ENCODE data around the gene DHX36.
A peak's percentile ranks its signal among the peaks of the same experiment; 100 is the strongest.

DHX36 gene

GRCh38 chr3:154244644-154245043, 79.6 kb downstream of the DHX36 start:
- Histone ChIP-seq H3K36me3 (ENCODE audit: control insufficient read depth in 2 of 2, insufficient read depth in 2 of 2, low read length in 2 of 2) (peaks cover 32 to 35% of the 10 kb centered on the region in 2 donors), H3K9ac (ENCODE audit: low read length in 2 of 2) (no peak overlapping the region), H3K4me1 (ENCODE audit: control insufficient read depth, insufficient read depth, low read length) (peaks cover 6% of the 10 kb centered on the region), H3K9me3 (ENCODE audit: control insufficient read depth in 2 of 2, low read length in 2 of 2) (no peaks in the 10 kb centered on the region), H3K4me3 (ENCODE audit: low read length in 2 of 2) (no peak overlapping the region), H3K27me3 (ENCODE audit: control insufficient read depth in 1 of 2, insufficient read depth in 2 of 2, low read length in 2 of 2) (no peaks in the 10 kb centered on the region), H3K27ac (ENCODE audit: low read length) (no peak overlapping the region)

GRCh38 chr3:154243353-154243752, 80.9 kb downstream of the DHX36 start:
- Histone ChIP-seq H3K9ac (ENCODE audit: low read length in 2 of 2) (no peak overlapping the region), H3K4me3 (ENCODE audit: low read length in 2 of 2) (no peak overlapping the region), H3K4me1 (ENCODE audit: control insufficient read depth, insufficient read depth, low read length) (peaks cover 6% of the 10 kb centered on the region), H3K27me3 (ENCODE audit: control insufficient read depth in 1 of 2, insufficient read depth in 2 of 2, low read length in 2 of 2) (no peaks in the 10 kb centered on the region), H3K36me3 (ENCODE audit: control insufficient read depth in 2 of 2, insufficient read depth in 2 of 2, low read length in 2 of 2) (peaks cover 26 to 33% of the 10 kb centered on the region in 2 donors), H3K27ac (ENCODE audit: low read length) (no peak overlapping the region), H3K9me3 (ENCODE audit: control insufficient read depth in 2 of 2, low read length in 2 of 2) (no peaks in the 10 kb centered on the region)

GRCh38 chr3:154242766-154243165, 81.5 kb downstream of the DHX36 start:
- Histone ChIP-seq H3K4me3 (ENCODE audit: low read length in 2 of 2) (no peak overlapping the region), H3K36me3 (ENCODE audit: control insufficient read depth in 2 of 2, insufficient read depth in 2 of 2, low read length in 2 of 2) (peaks cover 26 to 33% of the 10 kb centered on the region in 2 donors), H3K9ac (ENCODE audit: low read length in 2 of 2) (no peak overlapping the region), H3K27ac (ENCODE audit: low read length) (no peak overlapping the region), H3K9me3 (ENCODE audit: control insufficient read depth in 2 of 2, low read length in 2 of 2) (no peaks in the 10 kb centered on the region), H3K27me3 (ENCODE audit: control insufficient read depth in 1 of 2, insufficient read depth in 2 of 2, low read length in 2 of 2) (no peaks in the 10 kb centered on the region), H3K4me1 (ENCODE audit: control insufficient read depth, insufficient read depth, low read length) (peaks cover 6% of the 10 kb centered on the region)

- no peak overlapping the region for H3K9ac ChIP-seq (ENCODE audit: low read length in 2 of 2)
- H3K27me3 ChIP-seq (ENCODE audit: control insufficient read depth in 1 of 2, insufficient read depth in 2 of 2, low read length in 2 of 2), result no peaks in the 10 kb centered on the region
- no peak overlapping the region for H3K4me3 ChIP-seq (ENCODE audit: low read length in 2 of 2)
- no peaks in the 10 kb centered on the region for H3K9me3 ChIP-seq (ENCODE audit: control insufficient read depth in 2 of 2, low read length in 2 of 2)
- H3K4me1 ChIP-seq (ENCODE audit: control insufficient read depth, insufficient read depth, low read length), result peaks cover 6% of the 10 kb centered on the region
- H3K36me3 ChIP-seq (ENCODE audit: control insufficient read depth in 2 of 2, insufficient read depth in 2 of 2, low read length in 2 of 2), result peaks cover 26 to 29% of the 10 kb centered on the region in 2 donors
- H3K27ac ChIP-seq (ENCODE audit: low read length), result no peak overlapping the region
These were observed 82.8 kb downstream of the DHX36 start for GRCh38 chr3:154241496-154241895.

GRCh38 chr3:154240235-154240634, 84.1 kb downstream of the DHX36 start:
- Histone ChIP-seq H3K4me1 (ENCODE audit: control insufficient read depth, insufficient read depth, low read length) (peaks cover 6% of the 10 kb centered on the region), H3K36me3 (ENCODE audit: control insufficient read depth in 2 of 2, insufficient read depth in 2 of 2, low read length in 2 of 2) (peaks cover 23 to 25% of the 10 kb centered on the region in 2 donors), H3K27me3 (ENCODE audit: control insufficient read depth in 1 of 2, insufficient read depth in 2 of 2, low read length in 2 of 2) (no peaks in the 10 kb centered on the region), H3K4me3 (ENCODE audit: low read length in 2 of 2) (no peak overlapping the region), H3K9me3 (ENCODE audit: control insufficient read depth in 2 of 2, low read length in 2 of 2) (no peaks in the 10 kb centered on the region), H3K9ac (ENCODE audit: low read length in 2 of 2) (no peak overlapping the region), H3K27ac (ENCODE audit: low read length) (no peak overlapping the region)

- Histone ChIP-seq H3K27ac (ENCODE audit: low read length) (no peak overlapping the region), H3K9me3 (ENCODE audit: control insufficient read depth in 2 of 2, low read length in 2 of 2) (no peaks in the 10 kb centered on the region), H3K27me3 (ENCODE audit: control insufficient read depth in 1 of 2, insufficient read depth in 2 of 2, low read length in 2 of 2) (no peaks in the 10 kb centered on the region), H3K9ac (ENCODE audit: low read length in 2 of 2) (no peak overlapping the region), H3K4me3 (ENCODE audit: low read length in 2 of 2) (no peak overlapping the region), H3K36me3 (ENCODE audit: control insufficient read depth in 2 of 2, insufficient read depth in 2 of 2, low read length in 2 of 2) (peaks cover 24 to 34% of the 10 kb centered on the region in 2 donors), H3K4me1 (ENCODE audit: control insufficient read depth, insufficient read depth, low read length) (no peaks in the 10 kb centered on the region)
These were observed 88.0 kb downstream of the DHX36 start for GRCh38 chr3:154236331-154236730.

- H3K27ac ChIP-seq (ENCODE audit: low read length), result no peak overlapping the region
- H3K9ac ChIP-seq (ENCODE audit: low read length in 2 of 2), result no peak overlapping the region
- H3K9me3 ChIP-seq (ENCODE audit: control insufficient read depth in 2 of 2, low read length in 2 of 2), result no peaks in the 10 kb centered on the region
- H3K27me3 ChIP-seq (ENCODE audit: control insufficient read depth in 1 of 2, insufficient read depth in 2 of 2, low read length in 2 of 2), result no peaks in the 10 kb centered on the region
- H3K4me1 ChIP-seq (ENCODE audit: control insufficient read depth, insufficient read depth, low read length), result no peaks in the 10 kb centered on the region
- H3K4me3 ChIP-seq (ENCODE audit: low read length in 2 of 2), result no peak overlapping the region
- peaks cover 17 to 27% of the 10 kb centered on the region in 2 donors for H3K36me3 ChIP-seq (ENCODE audit: control insufficient read depth in 2 of 2, insufficient read depth in 2 of 2, low read length in 2 of 2)
These were observed 89.0 kb downstream of the DHX36 start for GRCh38 chr3:154235330-154235729.

- Histone ChIP-seq H3K4me1 (ENCODE audit: control insufficient read depth, insufficient read depth, low read length) (peaks cover 10% of the 10 kb centered on the region), H3K27ac (ENCODE audit: low read length) (no peak overlapping the region), H3K27me3 (ENCODE audit: control insufficient read depth in 1 of 2, insufficient read depth in 2 of 2, low read length in 2 of 2) (no peaks in the 10 kb centered on the region), H3K36me3 (ENCODE audit: control insufficient read depth in 2 of 2, insufficient read depth in 2 of 2, low read length in 2 of 2) (peaks cover 11 to 20% of the 10 kb centered on the region in 2 donors), H3K4me3 (ENCODE audit: low read length in 2 of 2) (no peak overlapping the region), H3K9ac (ENCODE audit: low read length in 2 of 2) (no peak overlapping the region), H3K9me3 (ENCODE audit: control insufficient read depth in 2 of 2, low read length in 2 of 2) (no peaks in the 10 kb centered on the region)
These were observed 95.1 kb downstream of the DHX36 start for GRCh38 chr3:154229217-154229590.

- Histone ChIP-seq H3K36me3 (ENCODE audit: control insufficient read depth in 2 of 2, insufficient read depth in 2 of 2, low read length in 2 of 2) (peaks cover 7 to 15% of the 10 kb centered on the region in 2 donors), H3K9me3 (ENCODE audit: control insufficient read depth in 2 of 2, low read length in 2 of 2) (no peaks in the 10 kb centered on the region), H3K27me3 (ENCODE audit: control insufficient read depth in 1 of 2, insufficient read depth in 2 of 2, low read length in 2 of 2) (no peaks in the 10 kb centered on the region), H3K4me3 (ENCODE audit: low read length in 2 of 2) (peak overlapping the region in 1 of 2 donors; percentile 23), H3K9ac (ENCODE audit: low read length in 2 of 2) (peak overlapping the region in 1 of 2 donors; percentile 27), H3K27ac (ENCODE audit: low read length) (peak overlapping the region; percentile 26), H3K4me1 (ENCODE audit: control insufficient read depth, insufficient read depth, low read length) (peaks cover 10% of the 10 kb centered on the region)
These were observed 95.6 kb downstream of the DHX36 start for GRCh38 chr3:154228561-154229216.

GRCh38 chr3:154227531-154227930, 96.8 kb downstream of the DHX36 start:
- Histone ChIP-seq H3K4me1 (ENCODE audit: control insufficient read depth, insufficient read depth, low read length) (peaks cover 10% of the 10 kb centered on the region), H3K36me3 (ENCODE audit: control insufficient read depth in 2 of 2, insufficient read depth in 2 of 2, low read length in 2 of 2) (peaks cover 6 to 10% of the 10 kb centered on the region in 2 donors), H3K4me3 (ENCODE audit: low read length in 2 of 2) (no peak overlapping the region), H3K27ac (ENCODE audit: low read length) (no peak overlapping the region), H3K27me3 (ENCODE audit: control insufficient read depth in 1 of 2, insufficient read depth in 2 of 2, low read length in 2 of 2) (no peaks in the 10 kb centered on the region), H3K9ac (ENCODE audit: low read length in 2 of 2) (no peak overlapping the region), H3K9me3 (ENCODE audit: control insufficient read depth in 2 of 2, low read length in 2 of 2) (no peaks in the 10 kb centered on the region)

GRCh38 chr3:154225536-154225935, 98.8 kb downstream of the DHX36 start:
- Histone ChIP-seq H3K9me3 (ENCODE audit: control insufficient read depth in 2 of 2, low read length in 2 of 2) (no peaks in the 10 kb centered on the region), H3K4me1 (ENCODE audit: control insufficient read depth, insufficient read depth, low read length) (peaks cover 10% of the 10 kb centered on the region), H3K36me3 (ENCODE audit: control insufficient read depth in 2 of 2, insufficient read depth in 2 of 2, low read length in 2 of 2) (peaks cover 0 to 2% of the 10 kb centered on the region in 2 donors), H3K27me3 (ENCODE audit: control insufficient read depth in 1 of 2, insufficient read depth in 2 of 2, low read length in 2 of 2) (no peaks in the 10 kb centered on the region), H3K4me3 (ENCODE audit: low read length in 2 of 2) (no peak overlapping the region), H3K27ac (ENCODE audit: low read length) (no peak overlapping the region), H3K9ac (ENCODE audit: low read length in 2 of 2) (no peak overlapping the region)

All from stomach smooth muscle (tissue), 2 donors.